A673 (cell line): Measurements from ENCODE around the gene MTMR12. TPM values are rescaled to one million over a fixed set of nuclear protein-coding genes. Genes with fewer than 3 reads are reported as not detected.
A peak's percentile ranks its signal among the peaks of the same experiment; 100 is the strongest.

Experiments
- BruUV-seq: library from RNA; stranded (reverse); fragments of 400-500 nt; replicated peaks from 2 replicates; lab custom pipeline; 2021; lab: Mats Ljungman, UMichigan
- CTCF ChIA-PET: fragments of 300-600 bp; sonication (Branson Sonifier 250); formaldehyde crosslinking; loops from one replicate; lab custom pipeline; 2022; ENCODE audit warnings: antibody characterized with exemption; lab: Charles Lee
- POLR2A ChIA-PET: fragments of 300-600 bp; sonication (Branson Sonifier 250); formaldehyde crosslinking; loops from one replicate; lab custom pipeline; 2022; ENCODE audit warnings: antibody characterized with exemption; ENCODE audit not compliant: low non-redundant PET; lab: Charles Lee
- DNase-seq: peaks from one replicate; pipeline ENCODE4 v3.0.0-alpha.2; 2015; ENCODE audit warnings: low spot score
- H3K27ac ChIP-seq: fragments of 200-600 bp; sonication (generic); 2 replicates; pipeline ENCODE4 v1.5.1; 2016; ENCODE audit warnings: mixed run types, low read depth, mild to moderate bottlenecking, mixed read lengths, antibody characterized with exemption, low read length; ENCODE audit not compliant: poor library complexity, severe bottlenecking
- H3K27me3 ChIP-seq: fragments of 200-600 bp; sonication (generic); replicated peaks from 2 replicates; pipeline ENCODE4 v1.6.1; 2017; ENCODE audit warnings: mixed run types, low read depth, mild to moderate bottlenecking, mixed read lengths, antibody characterized with exemption, low read length; ENCODE audit not compliant: insufficient read depth, poor library complexity
- H3K36me3 ChIP-seq: fragments of 200-600 bp; sonication (generic); 2 replicates; pipeline ENCODE4 v1.6.1; 2016; ENCODE audit warnings: mixed run types, mild to moderate bottlenecking, mixed read lengths, antibody characterized with exemption, low read length; ENCODE audit not compliant: insufficient read depth, poor library complexity, severe bottlenecking
- H3K4me1 ChIP-seq: fragments of 200-600 bp; sonication (generic); 2 replicates; pipeline ENCODE4 v1.6.1; 2017; ENCODE audit warnings: mixed run types, mild to moderate bottlenecking, mixed read lengths, antibody characterized with exemption, low read length; ENCODE audit not compliant: insufficient read depth, poor library complexity, severe bottlenecking
- H3K4me3 ChIP-seq: fragments of 200-600 bp; sonication (generic); 2 replicates; pipeline ENCODE4 v1.5.1; 2016; ENCODE audit warnings: low read depth, mixed run types, mild to moderate bottlenecking, mixed read lengths, low read length; ENCODE audit not compliant: poor library complexity, severe bottlenecking
- H3K9me3 ChIP-seq: fragments of 200-600 bp; sonication (generic); 2 replicates; pipeline ENCODE4 v1.6.1; 2016; ENCODE audit warnings: mixed run types, low read depth, mild to moderate bottlenecking, mixed read lengths, antibody characterized with exemption, low read length; ENCODE audit not compliant: poor library complexity, severe bottlenecking
- CTCF ChIP-seq: fragments of 300-800, 200-600 bp; sonication (generic); conservative IDR thresholded peaks from 2 replicates; pipeline ENCODE4 v1.5.1; 2017; ENCODE audit warnings: low read depth, mild to moderate bottlenecking, antibody characterized with exemption, low read length, moderate library complexity, mixed read lengths
- EZH2 ChIP-seq: fragments of 200-600 bp; sonication (generic); IDR thresholded peaks from 2 replicates; pipeline ENCODE4 v1.6.1; 2017; ENCODE audit warnings: borderline replicate concordance, low read depth, mild to moderate bottlenecking, mixed read lengths, antibody characterized with exemption, low read length; ENCODE audit not compliant: poor library complexity, severe bottlenecking
- intact Hi-C: fragments of 100-400 bp; cut with micrococcal nuclease; formaldehyde crosslinking; loops from one replicate; pipeline ENCODE4 v1.10.0; 2022; ENCODE audit not compliant: unreplicated experiment
- total RNA-seq: library from RNA; stranded (reverse); gene quantifications from 2 replicates; pipeline ENCODE4 v1.2.3, GENCODE V29; 2021

MTMR12 gene
- total RNA-seq, 1 experiment from 2014 or later: 35.8 TPM

- Histone ChIP-seq H3K4me3 (no peak overlapping the region), H3K36me3 (peaks cover 19% of the 10 kb centered on the region), H3K4me1 (peaks cover 11% of the 10 kb centered on the region), H3K27ac (no peak overlapping the region), H3K27me3 (no peaks in the 10 kb centered on the region), H3K9me3 (no peaks in the 10 kb centered on the region)
- DNase-seq: no peak
- ChIA-PET POLR2A (no interaction called here), CTCF (no interaction called here)
- TF ChIP-seq EZH2 (no peak), CTCF (no peak)
- TSS peak; percentile 14 for BruUV-seq
- intact Hi-C loops: no loop called here
Observed at GRCh38 chr5:32258424-32258823, 54.3 kb downstream of the MTMR12 start.

- CTCF ChIA-PET: no interaction called here
- TF ChIP-seq EZH2 (no peak), CTCF (no peak)
Observed at GRCh38 chr5:32255540-32255900, 57.2 kb downstream of the MTMR12 start.

GRCh38 chr5:32254881-32255539 is 57.7 kb downstream of the MTMR12 start:
- peak; percentile 46 for DNase-seq
- ChIA-PET CTCF (no interaction called here), POLR2A (no interaction called here)
- Histone ChIP-seq H3K27ac (peak overlapping the region; percentile 13), H3K4me1 (peaks cover 17% of the 10 kb centered on the region), H3K9me3 (no peaks in the 10 kb centered on the region), H3K4me3 (no peak overlapping the region), H3K27me3 (no peaks in the 10 kb centered on the region), H3K36me3 (peaks cover 4% of the 10 kb centered on the region)
- intact Hi-C loops: no loop called here
- BruUV-seq: no TSS peak
- no peak for TF ChIP-seq EZH2
- TF ChIP-seq CTCF: no peak

More at GRCh38 chr5:32255540-32255900, 57.2 kb downstream of the MTMR12 start:
- H3K9me3 ChIP-seq: no peaks in the 10 kb centered on the region
- H3K36me3 ChIP-seq: peaks cover 4% of the 10 kb centered on the region
- DNase-seq: no peak
- BruUV-seq: no TSS peak
- intact Hi-C loops: no loop called here
- H3K4me3 ChIP-seq: no peak overlapping the region
- H3K27ac ChIP-seq: peak overlapping the region; percentile 13
- no peaks in the 10 kb centered on the region for H3K27me3 ChIP-seq
- peaks cover 17% of the 10 kb centered on the region for H3K4me1 ChIP-seq
- POLR2A ChIA-PET: no interaction called here
